GM19463 (cell line): ENCODE results near the gene KBTBD13.
"Not testable (repeated sequence)": the region's sequence is repeated elsewhere in the genome, so short reads cannot be mapped to it uniquely, and the experiment has no call there.

ENCODE experiments used
- ATAC-seq: cut with Tn5 transposase; IDR thresholded peaks from one replicate; pipeline ENCODE4 v1.9.1; 2021; ENCODE audit warnings: mild to moderate bottlenecking, moderate library complexity; ENCODE audit not compliant: unreplicated experiment

Gene KBTBD13

GRCh38 chr15:65076486-65077290 is at the start of gene KBTBD13:
KBTBD13 (plus strand) TSS chr15:65076746; CDS start chr15:65076816, 70 bp downstream.
- ATAC-seq, result no peak

GRCh38 chr15:65026756-65027155 is 49.8 kb upstream of the KBTBD13 start:
- ATAC-seq, result no peak

- no peak for ATAC-seq
These were observed 49.0 kb upstream of the KBTBD13 start for GRCh38 chr15:65027593-65027992.

- no peak for ATAC-seq
These were observed 48.2 kb upstream of the KBTBD13 start for GRCh38 chr15:65028338-65028737.

GRCh38 chr15:65028921-65029735 is 47.4 kb upstream of the KBTBD13 start, which contains the start of gene MTFMT:
MTFMT (minus strand) TSS chr15:65029639; CDS start chr15:65029613, 26 bp downstream.
- peak; percentile 77 for ATAC-seq

- no peak for ATAC-seq
These were observed 46.8 kb upstream of the KBTBD13 start for GRCh38 chr15:65029736-65030208.

- ATAC-seq, result no peak
These were observed 43.6 kb upstream of the KBTBD13 start for GRCh38 chr15:65032801-65033537.

- no peak for ATAC-seq
These were observed 42.8 kb upstream of the KBTBD13 start for GRCh38 chr15:65033659-65034269.

GRCh38 chr15:65034719-65035118 is 41.8 kb upstream of the KBTBD13 start:
- ATAC-seq, result no peak

GRCh38 chr15:65037309-65037708 is 39.2 kb upstream of the KBTBD13 start:
- no peak for ATAC-seq

- no peak for ATAC-seq
These were observed 38.1 kb upstream of the KBTBD13 start for GRCh38 chr15:65038428-65038827.

- ATAC-seq, result no peak
These were observed 37.7 kb upstream of the KBTBD13 start for GRCh38 chr15:65038836-65039235.

GRCh38 chr15:65040461-65040860 is 36.1 kb upstream of the KBTBD13 start:
- ATAC-seq, result no peak

GRCh38 chr15:65041787-65042186 is 34.8 kb upstream of the KBTBD13 start:
- ATAC-seq, result no peak

- no peak for ATAC-seq
These were observed 33.7 kb upstream of the KBTBD13 start for GRCh38 chr15:65042776-65043327.

- not testable (repeated sequence) for ATAC-seq
These were observed 32.3 kb upstream of the KBTBD13 start for GRCh38 chr15:65044218-65044617.

- ATAC-seq, result no peak
These were observed 31.6 kb upstream of the KBTBD13 start, which contains the start of gene SLC51B for GRCh38 chr15:65044724-65045481. SLC51B (plus strand) TSS chr15:65045387; CDS start chr15:65050005, 4,618 bp downstream.

- ATAC-seq, result no peak
These were observed 28.3 kb upstream of the KBTBD13 start for GRCh38 chr15:65048241-65048640.

- ATAC-seq, result peak; percentile 95
These were observed 27.1 kb upstream of the KBTBD13 start for GRCh38 chr15:65049418-65049840.
